Parathyroid adenoma (tissue), 2 donors: ENCODE measurements around the gene RRP9.

Source experiments
- H2AFZ ChIP-seq: fragments of 300-600 bp; sonication (generic); one replicate; pipeline ENCODE4 v1.7.0; 2017; ENCODE audit warnings: antibody characterized with exemption, mild to moderate bottlenecking
- H3K27ac ChIP-seq: fragments of 300-600 bp; sonication (generic); one replicate; pipeline ENCODE4 v1.7.0; 2017
- H3K27me3 ChIP-seq: fragments of 300-600 bp; sonication (generic); one replicate; pipeline ENCODE4 v1.7.0; 2017; ENCODE audit warnings: low read length; ENCODE audit not compliant: control insufficient read depth, insufficient read depth
- H3K36me3 ChIP-seq: fragments of 300-600 bp; sonication (generic); one replicate; pipeline ENCODE4 v1.7.0; 2017; ENCODE audit warnings: low read length; ENCODE audit not compliant: control insufficient read depth, insufficient read depth
- H3K4me1 ChIP-seq: fragments of 300-600 bp; sonication (generic); one replicate; pipeline ENCODE4 v1.7.0; 2017; ENCODE audit warnings: control low read depth
- H3K4me2 ChIP-seq: fragments of 300-600 bp; sonication (generic); one replicate; pipeline ENCODE4 v1.7.0; 2017; ENCODE audit warnings: low read length
- H3K4me3 ChIP-seq: fragments of 300-600 bp; sonication (generic); one replicate; pipeline ENCODE4 v1.7.0; 2017; ENCODE audit warnings: low read depth, low read length
- H3K79me2 ChIP-seq: fragments of 300-600 bp; sonication (generic); one replicate; pipeline ENCODE4 v1.7.0; 2017; ENCODE audit warnings: control low read depth
- H3K9ac ChIP-seq: fragments of 300-600 bp; sonication (generic); one replicate; pipeline ENCODE4 v1.7.0; 2017; ENCODE audit warnings: mild to moderate bottlenecking
- H3K9me3 ChIP-seq: fragments of 300-600 bp; sonication (generic); one replicate; pipeline ENCODE4 v1.7.0; 2017; ENCODE audit warnings: low read length; ENCODE audit not compliant: control insufficient read depth
- CTCF ChIP-seq: fragments of 300-600 bp; sonication (generic); IDR thresholded peaks from one replicate; pipeline ENCODE4 v1.7.0; 2017; ENCODE audit warnings: antibody characterized with exemption, mild to moderate bottlenecking
- donor health status: primary hyperparathyroidism.

The RRP9 gene

DNA sequence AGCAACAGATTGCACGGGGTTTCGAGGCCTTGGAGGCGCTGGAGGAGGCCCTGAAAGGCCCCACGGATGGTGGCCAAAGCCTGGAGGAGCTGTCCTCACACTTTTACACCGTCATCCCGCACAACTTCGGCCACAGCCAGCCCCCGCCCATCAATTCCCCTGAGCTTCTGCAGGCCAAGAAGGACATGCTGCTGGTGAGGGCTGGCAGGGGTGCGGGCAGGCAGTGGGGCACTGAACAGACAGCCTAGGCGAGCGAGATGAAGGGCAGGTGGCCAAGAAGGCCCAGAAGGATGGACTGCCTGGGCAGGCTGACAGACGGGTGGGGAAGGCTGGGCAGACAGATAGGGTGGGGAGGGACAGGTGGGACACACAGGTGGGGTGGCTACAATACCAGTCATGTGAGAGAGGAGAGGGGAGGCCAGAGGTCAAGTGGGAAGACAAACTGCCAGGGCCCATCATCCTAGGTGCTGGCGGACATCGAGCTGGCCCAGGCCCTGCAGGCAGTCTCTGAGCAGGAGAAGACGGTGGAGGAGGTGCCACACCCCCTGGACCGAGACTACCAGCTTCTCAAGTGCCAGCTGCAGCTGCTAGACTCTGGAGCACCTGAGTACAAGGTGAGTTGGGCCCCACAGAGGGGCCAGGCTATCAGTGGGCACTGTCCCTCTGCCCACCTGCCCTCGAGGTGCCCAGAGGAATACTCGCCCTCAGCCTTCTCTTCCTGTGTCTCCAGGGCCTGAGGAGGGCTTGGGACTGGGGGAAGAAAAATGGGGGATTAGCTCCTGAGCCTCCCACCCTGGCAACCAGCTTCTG is 3.5 kb upstream of the RRP9 start:
- no peak overlapping the region for H3K27ac ChIP-seq
- no peaks in the 10 kb centered on the region for H3K36me3 ChIP-seq
- H3K79me2 ChIP-seq, result no peaks in the 10 kb centered on the region
- H3K4me3 ChIP-seq, result no peak overlapping the region
- H2AFZ ChIP-seq, result no peak overlapping the region
- peaks cover 12% of the 10 kb centered on the region for H3K4me1 ChIP-seq
- H3K4me2 ChIP-seq, result no peak overlapping the region
- no peak overlapping the region for H3K9ac ChIP-seq
- H3K9me3 ChIP-seq, result no peaks in the 10 kb centered on the region
- TF ChIP-seq CTCF, result no peak
- H3K27me3 ChIP-seq, result no peaks in the 10 kb centered on the region

GRCh38 chr3:51944451-51945021 is 2.8 kb upstream of the RRP9 start:
- Histone ChIP-seq H3K27ac (no peak overlapping the region), H3K79me2 (no peaks in the 10 kb centered on the region), H3K4me2 (no peak overlapping the region), H3K9me3 (no peaks in the 10 kb centered on the region), H3K4me3 (no peak overlapping the region), H3K9ac (no peak overlapping the region), H2AFZ (no peak overlapping the region), H3K4me1 (peaks cover 12% of the 10 kb centered on the region), H3K36me3 (no peaks in the 10 kb centered on the region), H3K27me3 (no peaks in the 10 kb centered on the region)
- no peak for TF ChIP-seq CTCF

- Histone ChIP-seq H3K27ac (peak overlapping the region; percentile 97), H3K4me3 (peak overlapping the region; percentile 62), H3K9me3 (no peaks in the 10 kb centered on the region), H3K79me2 (no peaks in the 10 kb centered on the region), H3K4me1 (peaks cover 12% of the 10 kb centered on the region), H3K9ac (no peak overlapping the region), H3K27me3 (no peaks in the 10 kb centered on the region), H3K4me2 (peak overlapping the region; percentile 82), H3K36me3 (no peaks in the 10 kb centered on the region), H2AFZ (peak overlapping the region; percentile 96)
- no peak for TF ChIP-seq CTCF
These were observed 2.0 kb upstream of the RRP9 start for GRCh38 chr3:51943451-51944391.

- Histone ChIP-seq H3K79me2 (no peaks in the 10 kb centered on the region), H3K4me1 (peaks cover 12% of the 10 kb centered on the region)
These were observed 1.1 kb upstream of the RRP9 start for GRCh38 chr3:51942603-51943450.

More at GRCh38 chr3:51942603-51943450, 1.1 kb upstream of the RRP9 start:
- H3K4me2 ChIP-seq, result peak overlapping the region; percentile 82
- peak overlapping the region; percentile 93 for H3K9ac ChIP-seq
- H2AFZ ChIP-seq, result peak overlapping the region; percentile 96
- peak overlapping the region; percentile 62 for H3K4me3 ChIP-seq
- H3K36me3 ChIP-seq, result no peaks in the 10 kb centered on the region
- peak overlapping the region; percentile 97 for H3K27ac ChIP-seq
- TF ChIP-seq CTCF, result no peak
- no peaks in the 10 kb centered on the region for H3K27me3 ChIP-seq
- H3K9me3 ChIP-seq, result no peaks in the 10 kb centered on the region
